ENCODE data around the gene CAMKK2. TPM values are rescaled to one million over a fixed set of nuclear protein-coding genes. Genes with fewer than 3 reads are reported as not detected.

The CAMKK2 gene
- total RNA-seq, 1 donor from 2014 or later: 38.2 TPM

DNA sequence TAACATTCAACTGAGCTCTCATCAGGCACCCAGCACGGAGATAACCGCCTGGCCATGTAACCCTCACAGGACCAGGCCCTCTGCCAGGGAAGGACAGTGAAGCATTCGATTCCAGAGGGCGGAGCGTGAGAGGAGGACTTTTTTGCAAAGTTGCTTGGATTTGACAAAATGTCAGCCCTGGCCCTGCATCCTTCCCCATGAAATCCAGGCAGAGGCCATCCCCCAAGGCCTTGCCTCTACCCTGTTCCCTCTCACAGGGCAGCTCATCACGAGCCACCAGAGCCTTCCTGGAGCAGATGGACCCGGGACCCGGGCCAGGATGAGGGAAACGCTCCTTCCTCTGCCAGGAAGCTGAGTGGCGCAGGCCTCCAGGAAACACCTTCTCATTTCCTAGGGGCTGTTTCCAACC is 17.0 kb downstream of the CAMKK2 start:
- intact Hi-C loops (cut with micrococcal nuclease): no loop called here
- no peak for DNase-seq
- H3K36me3 Mint-ChIP-seq (ENCODE audit: low read depth): peaks cover 20% of the 10 kb centered on the region
- no peak overlapping the region for H3K4me3 Mint-ChIP-seq
- peaks cover 8% of the 10 kb centered on the region for H3K4me1 Mint-ChIP-seq
- no peaks in the 10 kb centered on the region for H3K9me3 Mint-ChIP-seq
- no peaks in the 10 kb centered on the region for H3K27me3 Mint-ChIP-seq
- H3K27ac Mint-ChIP-seq: no peak overlapping the region

- H3K9me3 Mint-ChIP-seq: no peaks in the 10 kb centered on the region
- DNase-seq: no peak
- intact Hi-C loops (cut with micrococcal nuclease): no loop called here
- H3K4me1 Mint-ChIP-seq: peaks cover 8% of the 10 kb centered on the region
- no peaks in the 10 kb centered on the region for H3K27me3 Mint-ChIP-seq
- H3K4me3 Mint-ChIP-seq: no peak overlapping the region
- H3K36me3 Mint-ChIP-seq (ENCODE audit: low read depth): peaks cover 20% of the 10 kb centered on the region
- H3K27ac Mint-ChIP-seq: no peak overlapping the region
Observed at GRCh38 chr12:121279071-121279375, 17.5 kb downstream of the CAMKK2 start.

- H3K4me1 Mint-ChIP-seq: peaks cover 8% of the 10 kb centered on the region
- intact Hi-C loops (cut with micrococcal nuclease): no loop called here
- no peak overlapping the region for H3K27ac Mint-ChIP-seq
- no peak for DNase-seq
- no peak overlapping the region for H3K4me3 Mint-ChIP-seq
- H3K27me3 Mint-ChIP-seq: no peaks in the 10 kb centered on the region
- peaks cover 24% of the 10 kb centered on the region for H3K36me3 Mint-ChIP-seq (ENCODE audit: low read depth)
- no peaks in the 10 kb centered on the region for H3K9me3 Mint-ChIP-seq
Observed at GRCh38 chr12:121278169-121279070, 18.1 kb downstream of the CAMKK2 start.

DNA sequence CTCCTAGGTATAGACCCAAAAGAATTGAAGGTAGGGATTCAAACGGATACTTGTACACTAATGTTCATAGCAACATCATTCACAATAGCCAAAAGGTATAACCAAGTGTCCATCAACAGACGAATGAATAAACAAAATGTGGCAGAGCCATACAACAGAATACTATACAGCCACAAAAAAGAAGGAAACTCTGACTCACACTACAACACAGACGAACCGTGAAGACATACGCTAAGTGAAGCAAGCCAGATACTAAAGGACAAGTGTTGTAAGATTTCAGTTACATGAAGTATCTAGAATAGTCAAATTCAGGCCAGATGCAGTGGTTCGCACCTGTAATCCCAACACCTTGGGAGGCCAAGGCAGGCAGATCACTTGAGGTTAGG is 19.1 kb downstream of the CAMKK2 start:
- Mint-ChIP-seq H3K27ac (peak overlapping the region; percentile 5), H3K27me3 (no peaks in the 10 kb centered on the region), H3K9me3 (no peaks in the 10 kb centered on the region), H3K4me3 (no peak overlapping the region), H3K36me3 (ENCODE audit: low read depth) (peaks cover 30% of the 10 kb centered on the region), H3K4me1 (peaks cover 8% of the 10 kb centered on the region)
- no peak for DNase-seq
- intact Hi-C loops (cut with micrococcal nuclease): no loop called here

GRCh38 chr12:121274036-121274763 is 22.3 kb downstream of the CAMKK2 start:
- Mint-ChIP-seq H3K9me3 (no peaks in the 10 kb centered on the region), H3K27ac (no peak overlapping the region), H3K4me3 (no peak overlapping the region), H3K27me3 (no peaks in the 10 kb centered on the region), H3K4me1 (peaks cover 10% of the 10 kb centered on the region), H3K36me3 (ENCODE audit: low read depth) (peaks cover 42% of the 10 kb centered on the region)
- no peak for DNase-seq
- intact Hi-C loops (cut with micrococcal nuclease): no loop called here

DNA sequence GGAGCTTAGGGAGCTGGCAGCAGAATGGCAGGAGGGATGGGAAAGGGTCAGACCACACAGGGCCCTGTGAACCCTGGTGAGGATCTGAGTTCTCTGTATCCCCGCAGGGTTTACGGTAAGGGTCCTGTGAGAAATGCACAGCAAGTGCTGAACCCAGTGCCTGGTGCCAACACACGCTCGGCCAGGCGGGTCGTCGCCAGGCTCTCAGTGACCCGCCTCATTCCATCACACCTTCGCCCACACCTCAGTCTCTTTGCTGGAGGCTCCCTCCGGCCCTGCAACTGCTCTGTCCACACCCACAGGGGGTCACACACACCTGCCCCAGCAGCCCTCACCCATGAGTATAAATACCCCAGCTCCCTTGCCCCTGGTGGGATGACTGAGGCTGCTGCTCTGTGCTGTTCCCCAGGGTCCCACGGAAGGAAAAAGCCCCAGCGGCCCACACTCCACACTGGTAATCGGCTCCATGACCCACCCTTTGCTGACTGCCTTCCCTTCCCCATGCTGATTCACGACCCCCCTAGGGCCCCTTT is 23.1 kb downstream of the CAMKK2 start:
- Mint-ChIP-seq H3K27ac (no peak overlapping the region), H3K9me3 (no peaks in the 10 kb centered on the region), H3K27me3 (no peaks in the 10 kb centered on the region), H3K4me3 (no peak overlapping the region), H3K4me1 (peaks cover 10% of the 10 kb centered on the region), H3K36me3 (ENCODE audit: low read depth) (peaks cover 44% of the 10 kb centered on the region)
- DNase-seq: no peak
- intact Hi-C loops (cut with micrococcal nuclease): no loop called here

DNA sequence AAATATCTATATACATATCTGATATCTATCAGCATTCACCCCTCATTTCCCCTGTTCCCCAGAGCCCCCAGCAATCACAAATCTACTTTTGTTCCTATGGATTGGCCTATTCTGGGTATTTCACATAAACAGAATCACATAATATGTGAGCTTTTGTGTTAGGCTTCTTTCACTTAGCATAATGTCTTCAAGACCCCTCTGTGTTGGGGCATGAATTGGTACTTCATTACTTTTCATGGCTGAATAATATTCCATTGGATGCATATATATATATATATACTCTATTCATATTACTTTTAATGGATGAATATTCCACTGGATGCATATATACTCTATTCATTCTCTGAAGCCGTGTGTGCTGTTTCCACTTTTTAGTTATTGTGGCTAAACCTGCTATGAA is 28.7 kb downstream of the CAMKK2 start:
- peaks cover 43% of the 10 kb centered on the region for H3K36me3 Mint-ChIP-seq (ENCODE audit: low read depth)

DNA sequence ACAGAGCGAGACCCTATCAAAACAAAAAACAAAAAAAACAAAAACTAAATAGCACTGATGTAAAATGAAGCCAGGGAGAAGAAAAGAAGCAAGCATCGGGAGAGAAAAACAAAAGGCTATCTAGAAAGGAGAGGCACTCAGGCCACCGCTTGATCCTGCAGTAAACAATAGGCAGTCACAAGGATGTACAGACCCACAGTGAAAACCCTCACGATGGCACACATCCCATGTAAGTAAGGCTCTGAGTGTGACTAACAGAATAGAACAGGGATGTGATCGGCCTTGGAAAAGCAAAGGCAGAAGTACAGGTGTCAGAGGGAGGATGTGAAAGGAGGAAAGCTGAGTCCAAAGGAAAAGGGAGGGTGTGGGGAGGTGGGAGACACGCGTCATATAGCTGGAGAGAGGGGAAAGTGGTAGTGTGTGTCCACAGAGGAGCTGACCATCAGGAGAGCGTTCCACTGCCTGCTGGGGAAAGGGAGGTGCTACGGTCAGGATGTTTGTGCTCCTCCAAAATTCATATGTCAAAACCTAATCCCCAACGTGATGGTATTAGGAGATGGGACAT is 31.5 kb downstream of the CAMKK2 start:
- H3K36me3 Mint-ChIP-seq (ENCODE audit: low read depth): peaks cover 46% of the 10 kb centered on the region
- intact Hi-C loops (cut with micrococcal nuclease): no loop called here
- no peak overlapping the region for H3K27ac Mint-ChIP-seq
- no peaks in the 10 kb centered on the region for H3K27me3 Mint-ChIP-seq
- no peak for DNase-seq
- no peaks in the 10 kb centered on the region for H3K9me3 Mint-ChIP-seq
- H3K4me1 Mint-ChIP-seq: no peaks in the 10 kb centered on the region
- H3K4me3 Mint-ChIP-seq: no peak overlapping the region

More for the DNA sequence above, 28.7 kb downstream of the CAMKK2 start:
- intact Hi-C loops (cut with micrococcal nuclease): no loop called here
- Mint-ChIP-seq H3K4me1 (peaks cover 2% of the 10 kb centered on the region), H3K9me3 (no peaks in the 10 kb centered on the region), H3K27me3 (no peaks in the 10 kb centered on the region), H3K27ac (no peak overlapping the region), H3K4me3 (no peak overlapping the region)
- no peak for DNase-seq

DNA sequence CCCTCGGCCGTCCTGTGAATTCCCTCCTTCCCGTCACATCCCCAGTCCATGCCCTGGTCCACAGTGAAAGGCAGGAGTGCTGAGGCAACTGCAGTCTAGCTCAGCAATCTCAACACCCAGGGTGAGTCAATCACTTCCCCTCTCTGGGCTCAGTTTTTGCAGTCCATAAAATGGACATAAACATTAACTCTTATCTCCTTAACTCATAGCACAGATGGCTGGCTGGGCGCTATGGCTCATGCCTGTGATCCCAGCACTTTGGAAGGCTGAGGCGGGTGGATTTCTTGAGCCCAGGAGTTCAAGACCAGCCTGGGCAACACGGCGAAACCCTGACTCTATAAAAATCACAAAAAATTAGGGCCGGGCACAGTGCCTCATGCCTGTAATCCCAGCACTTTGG is 32.4 kb downstream of the CAMKK2 start:
- no peak overlapping the region for H3K4me3 Mint-ChIP-seq
- no peaks in the 10 kb centered on the region for H3K4me1 Mint-ChIP-seq
- no peaks in the 10 kb centered on the region for H3K9me3 Mint-ChIP-seq
- H3K27ac Mint-ChIP-seq: no peak overlapping the region
- H3K27me3 Mint-ChIP-seq: no peaks in the 10 kb centered on the region
- intact Hi-C loops (cut with micrococcal nuclease): no loop called here
- H3K36me3 Mint-ChIP-seq (ENCODE audit: low read depth): peaks cover 45% of the 10 kb centered on the region
- DNase-seq: no peak

DNA sequence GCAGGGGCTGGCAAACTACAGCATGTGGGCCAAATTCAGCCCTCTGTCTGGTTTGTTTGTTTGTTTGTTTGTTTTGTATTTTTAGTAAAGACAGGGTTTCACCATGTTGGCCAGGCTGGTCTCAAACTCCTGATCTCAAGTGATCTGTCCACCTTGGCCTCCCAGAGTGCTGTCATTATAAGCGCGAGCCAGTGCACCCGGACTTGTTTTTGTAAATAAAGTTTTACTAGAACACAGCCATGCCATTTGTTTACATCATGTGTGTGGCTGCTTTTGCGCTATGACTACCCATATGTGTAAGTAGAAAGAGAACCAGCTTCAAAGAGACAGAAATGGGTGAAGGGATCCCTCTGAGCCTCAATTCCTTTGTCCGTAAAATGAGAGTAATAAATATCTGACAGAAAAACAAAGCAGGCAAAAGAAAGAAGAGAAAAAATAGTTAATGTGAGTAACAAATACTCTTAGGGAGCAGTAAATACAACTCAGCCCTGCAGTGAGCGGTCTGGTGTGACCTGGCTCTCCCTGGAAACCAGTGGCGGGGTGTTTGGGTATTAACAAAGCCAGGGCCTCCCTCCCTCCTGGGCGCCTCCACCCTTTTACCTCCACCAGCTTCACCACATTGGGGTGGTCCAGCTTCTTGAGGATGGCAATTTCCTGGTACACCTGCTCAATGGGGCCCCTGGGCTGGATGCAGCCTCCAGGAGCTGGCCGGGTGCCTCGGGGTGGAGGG is 33.1 kb downstream of the CAMKK2 start:
- Mint-ChIP-seq H3K36me3 (ENCODE audit: low read depth) (peaks cover 44% of the 10 kb centered on the region), H3K4me1 (no peaks in the 10 kb centered on the region), H3K27me3 (no peaks in the 10 kb centered on the region), H3K9me3 (no peaks in the 10 kb centered on the region), H3K27ac (no peak overlapping the region), H3K4me3 (no peak overlapping the region)
- no peak for DNase-seq
- intact Hi-C loops (cut with micrococcal nuclease): no loop called here

DNA sequence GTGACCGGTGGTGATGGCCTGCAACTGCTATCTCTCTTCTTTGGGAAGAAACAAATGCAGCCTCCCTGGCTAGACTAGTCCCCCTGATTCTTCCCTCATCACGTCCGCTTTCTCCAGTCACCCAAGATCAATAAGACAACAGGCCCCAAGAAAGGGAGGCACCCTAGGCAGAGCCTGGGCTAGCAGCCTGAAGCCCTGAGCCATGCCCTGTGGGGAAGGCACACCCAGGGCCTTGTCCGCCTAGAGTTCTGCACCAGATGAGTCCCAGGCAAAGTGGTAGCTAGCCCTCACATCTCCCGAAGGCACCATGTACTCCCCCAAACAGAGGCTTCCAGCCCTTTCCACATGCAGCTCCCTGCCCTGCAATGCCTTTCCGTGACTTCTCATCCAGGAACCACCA is 35.1 kb downstream of the CAMKK2 start:
- Mint-ChIP-seq H3K27me3 (no peaks in the 10 kb centered on the region), H3K36me3 (ENCODE audit: low read depth) (peaks cover 50% of the 10 kb centered on the region), H3K4me1 (peaks cover 2% of the 10 kb centered on the region), H3K4me3 (no peak overlapping the region), H3K9me3 (no peaks in the 10 kb centered on the region), H3K27ac (no peak overlapping the region)
- intact Hi-C loops (cut with micrococcal nuclease): no loop called here
- DNase-seq: no peak

GRCh38 chr12:121260091-121260490 is 36.4 kb downstream of the CAMKK2 start:
- no peak for DNase-seq
- Mint-ChIP-seq H3K4me3 (no peak overlapping the region), H3K27me3 (no peaks in the 10 kb centered on the region), H3K36me3 (ENCODE audit: low read depth) (peaks cover 50% of the 10 kb centered on the region), H3K27ac (no peak overlapping the region), H3K4me1 (peaks cover 6% of the 10 kb centered on the region), H3K9me3 (no peaks in the 10 kb centered on the region)
- intact Hi-C loops (cut with micrococcal nuclease): no loop called here

DNA sequence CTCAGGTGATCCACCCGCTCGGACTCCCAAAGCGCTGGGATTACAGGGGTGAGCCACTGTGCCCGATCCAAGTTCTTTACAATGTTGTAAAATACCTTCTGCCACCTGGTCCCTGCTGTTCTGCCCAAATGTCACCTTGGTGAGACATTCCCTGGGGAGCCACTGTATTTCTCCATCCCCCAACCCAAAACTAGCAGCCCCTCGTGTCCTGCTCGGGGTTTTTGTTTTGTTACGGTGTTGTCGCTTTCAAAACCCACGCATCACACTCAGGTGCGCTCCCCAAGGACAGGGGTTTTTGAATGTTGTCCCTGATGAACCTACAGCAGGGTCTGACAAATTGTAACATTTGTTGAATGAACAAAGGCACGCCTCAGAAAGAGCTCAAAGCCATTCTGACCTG is 37.4 kb downstream of the CAMKK2 start:
- no peak for DNase-seq
- intact Hi-C loops (cut with micrococcal nuclease): no loop called here
- no peak overlapping the region for H3K4me3 Mint-ChIP-seq
- peaks cover 6% of the 10 kb centered on the region for H3K4me1 Mint-ChIP-seq
- no peak overlapping the region for H3K27ac Mint-ChIP-seq
- H3K36me3 Mint-ChIP-seq (ENCODE audit: low read depth): peaks cover 55% of the 10 kb centered on the region
- H3K9me3 Mint-ChIP-seq: no peaks in the 10 kb centered on the region
- no peaks in the 10 kb centered on the region for H3K27me3 Mint-ChIP-seq

All from activated CD4-positive, alpha-beta T cell treated with anti-CD3 and anti-CD28 coated beads, Interleukin-2, amount 10 ng/mL, durations not matched to agents 24 days and 14 days (primary cell).